ENCODE data around the gene FOXC2. TPM values are rescaled to one million over a fixed set of nuclear protein-coding genes. Genes with fewer than 3 reads are reported as not detected.
"Not testable (repeated sequence)": the region's sequence is repeated elsewhere in the genome, so short reads cannot be mapped to it uniquely, and the experiment has no call there.

FOXC2 gene
- total RNA-seq, 1 donor from 2014 or later: 77.8 TPM

GRCh38 chr16:86584726-86585721 is 18.4 kb downstream of the FOXC2 start:
- H3K36me3 Mint-ChIP-seq (ENCODE audit: low read depth): peaks cover 6% of the 10 kb centered on the region
- H3K4me3 Mint-ChIP-seq (ENCODE audit: unreplicated experiment): peak overlapping the region; percentile 49
- no peaks in the 10 kb centered on the region for H3K27me3 Mint-ChIP-seq (ENCODE audit: low read depth)
- H3K4me1 Mint-ChIP-seq (ENCODE audit: low read depth): peaks cover 31% of the 10 kb centered on the region
- no peak for DNase-seq (ENCODE audit: low spot score)
- no peak for TF ChIP-seq CTCF (IDR thresholded peaks at IDR 0.05)
- H3K27ac Mint-ChIP-seq (ENCODE audit: unreplicated experiment): no peak overlapping the region
- H3K9me3 Mint-ChIP-seq (ENCODE audit: low read depth): no peaks in the 10 kb centered on the region

GRCh38 chr16:86585821-86586611 is 19.4 kb downstream of the FOXC2 start:
- peak overlapping the region; percentile 48 for H3K4me3 Mint-ChIP-seq (ENCODE audit: unreplicated experiment)
- no peak for DNase-seq (ENCODE audit: low spot score)
- no peaks in the 10 kb centered on the region for H3K9me3 Mint-ChIP-seq (ENCODE audit: low read depth)
- H3K4me1 Mint-ChIP-seq (ENCODE audit: low read depth): peaks cover 29% of the 10 kb centered on the region
- H3K27ac Mint-ChIP-seq (ENCODE audit: unreplicated experiment): no peak overlapping the region
- TF ChIP-seq CTCF (IDR thresholded peaks at IDR 0.05): no peak
- no peaks in the 10 kb centered on the region for H3K27me3 Mint-ChIP-seq (ENCODE audit: low read depth)
- H3K36me3 Mint-ChIP-seq (ENCODE audit: low read depth): peaks cover 7% of the 10 kb centered on the region

GRCh38 chr16:86587487-86587886 is 20.9 kb downstream of the FOXC2 start:
- Mint-ChIP-seq H3K27ac (ENCODE audit: unreplicated experiment) (no peak overlapping the region), H3K4me1 (ENCODE audit: low read depth) (peaks cover 20% of the 10 kb centered on the region), H3K36me3 (ENCODE audit: low read depth) (peaks cover 12% of the 10 kb centered on the region), H3K9me3 (ENCODE audit: low read depth) (peaks cover 3% of the 10 kb centered on the region), H3K4me3 (ENCODE audit: unreplicated experiment) (no peak overlapping the region), H3K27me3 (ENCODE audit: low read depth) (no peaks in the 10 kb centered on the region)
- no peak for TF ChIP-seq CTCF (IDR thresholded peaks at IDR 0.05)
- no peak for DNase-seq (ENCODE audit: low spot score)

GRCh38 chr16:86587955-86588354 is 21.3 kb downstream of the FOXC2 start:
- H3K4me1 Mint-ChIP-seq (ENCODE audit: low read depth): peaks cover 20% of the 10 kb centered on the region
- not testable (repeated sequence) for H3K27ac Mint-ChIP-seq (ENCODE audit: unreplicated experiment); H3K4me3 Mint-ChIP-seq (ENCODE audit: unreplicated experiment); DNase-seq (ENCODE audit: low spot score); H3K27me3 Mint-ChIP-seq (ENCODE audit: low read depth); H3K9me3 Mint-ChIP-seq (ENCODE audit: low read depth)
- peaks cover 12% of the 10 kb centered on the region for H3K36me3 Mint-ChIP-seq (ENCODE audit: low read depth)

GRCh38 chr16:86590501-86591144 is 24.0 kb downstream of the FOXC2 start:
- DNase-seq (ENCODE audit: low spot score): no peak
- H3K9me3 Mint-ChIP-seq (ENCODE audit: low read depth): peaks cover 3% of the 10 kb centered on the region
- TF ChIP-seq CTCF (IDR thresholded peaks at IDR 0.05): no peak
- H3K4me3 Mint-ChIP-seq (ENCODE audit: unreplicated experiment): no peak overlapping the region
- H3K27ac Mint-ChIP-seq (ENCODE audit: unreplicated experiment): peak overlapping the region; percentile 62
- peaks cover 42% of the 10 kb centered on the region for H3K4me1 Mint-ChIP-seq (ENCODE audit: low read depth)
- peaks cover 8% of the 10 kb centered on the region for H3K36me3 Mint-ChIP-seq (ENCODE audit: low read depth)
- no peaks in the 10 kb centered on the region for H3K27me3 Mint-ChIP-seq (ENCODE audit: low read depth)
